Measurements from ENCODE around the gene THYN1.

GRCh38 chr11:134252346-134253187 lies 585 bp downstream of the THYN1 start:
- TF ChIP-seq, protein P1, sequence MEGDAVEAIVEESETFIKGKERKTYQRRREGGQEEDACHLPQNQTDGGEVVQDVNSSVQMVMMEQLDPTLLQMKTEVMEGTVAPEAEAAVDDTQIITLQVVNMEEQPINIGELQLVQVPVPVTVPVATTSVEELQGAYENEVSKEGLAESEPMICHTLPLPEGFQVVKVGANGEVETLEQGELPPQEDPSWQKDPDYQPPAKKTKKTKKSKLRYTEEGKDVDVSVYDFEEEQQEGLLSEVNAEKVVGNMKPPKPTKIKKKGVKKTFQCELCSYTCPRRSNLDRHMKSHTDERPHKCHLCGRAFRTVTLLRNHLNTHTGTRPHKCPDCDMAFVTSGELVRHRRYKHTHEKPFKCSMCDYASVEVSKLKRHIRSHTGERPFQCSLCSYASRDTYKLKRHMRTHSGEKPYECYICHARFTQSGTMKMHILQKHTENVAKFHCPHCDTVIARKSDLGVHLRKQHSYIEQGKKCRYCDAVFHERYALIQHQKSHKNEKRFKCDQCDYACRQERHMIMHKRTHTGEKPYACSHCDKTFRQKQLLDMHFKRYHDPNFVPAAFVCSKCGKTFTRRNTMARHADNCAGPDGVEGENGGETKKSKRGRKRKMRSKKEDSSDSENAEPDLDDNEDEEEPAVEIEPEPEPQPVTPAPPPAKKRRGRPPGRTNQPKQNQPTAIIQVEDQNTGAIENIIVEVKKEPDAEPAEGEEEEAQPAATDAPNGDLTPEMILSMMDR (conservative IDR thresholded peaks at IDR 0.05; ENCODE audit: low read depth, low read length): no peak; the same call in 1 of the 2 replicates
- no peak for TF ChIP-seq EZH2 (IDR thresholded peaks at IDR 0.05; ENCODE audit: low read length, unreplicated experiment)

All from PC-3 (cell line).